Glomerular endothelial cell (primary cell): ENCODE results near the gene SLC22A7. TPM values are rescaled to one million over a fixed set of nuclear protein-coding genes. Genes with fewer than 3 reads are reported as not detected.
"Not testable (repeated sequence)": the region's sequence is repeated elsewhere in the genome, so short reads cannot be mapped to it uniquely, and the experiment has no call there.

Source experiments
- DNase-seq: peaks from one replicate; pipeline ENCODE4 v3.0.0-alpha.2; 2011; ENCODE audit warnings: low read depth, low spot score; ENCODE audit errors: extremely low read depth
- total RNA-seq: library from RNA; depleted of rRNA; stranded (reverse); fragments of >200 nt; gene quantifications from 2 replicates; pipeline ENCODE4 v1.2.3, GENCODE V29; 2015

Gene SLC22A7
- total RNA-seq, 1 donor from 2014 or later, result not detected

- no peak for DNase-seq
Observed at GRCh38 chr6:43299338-43300293, 1.6 kb downstream of the SLC22A7 start.

GRCh38 chr6:43301081-43301870 lies 3.2 kb downstream of the SLC22A7 start:
- no peak for DNase-seq

- no peak for DNase-seq
Observed at GRCh38 chr6:43302126-43302525, 4.1 kb downstream of the SLC22A7 start.

GRCh38 chr6:43303006-43303405 lies 4.9 kb downstream of the SLC22A7 start:
- DNase-seq, result not testable (repeated sequence)

GRCh38 chr6:43303751-43304331 lies 5.8 kb downstream of the SLC22A7 start:
- no peak for DNase-seq

- no peak for DNase-seq
Observed at GRCh38 chr6:43304361-43304760, 6.3 kb downstream of the SLC22A7 start.

- no peak for DNase-seq
Observed at GRCh38 chr6:43304882-43305281, 6.8 kb downstream of the SLC22A7 start.

- DNase-seq, result no peak
Observed at GRCh38 chr6:43306086-43306485, 8.0 kb downstream of the SLC22A7 start.

- no peak for DNase-seq
Observed at GRCh38 chr6:43307451-43308100, 9.5 kb downstream of the SLC22A7 start.

- no peak for DNase-seq
Observed at GRCh38 chr6:43308101-43308989, 10.3 kb downstream of the SLC22A7 start, which contains the start of gene CRIP3. Gene CRIP3, minus strand, starts transcription at chr6:43308826. Its CDS starts 34 bp downstream, at chr6:43308792.

- no peak for DNase-seq
Observed at GRCh38 chr6:43308990-43309477, 11.0 kb downstream of the SLC22A7 start.

GRCh38 chr6:43310134-43310533 lies 12.1 kb downstream of the SLC22A7 start:
- DNase-seq, result no peak

- no peak for DNase-seq
Observed at GRCh38 chr6:43310624-43311023, 12.6 kb downstream of the SLC22A7 start.

GRCh38 chr6:43311666-43312065 lies 13.6 kb downstream of the SLC22A7 start:
- no peak for DNase-seq

- DNase-seq, result no peak
Observed at GRCh38 chr6:43313813-43314212, 15.8 kb downstream of the SLC22A7 start.

- DNase-seq, result no peak
Observed at GRCh38 chr6:43318011-43318410, 20.0 kb downstream of the SLC22A7 start.

- DNase-seq, result no peak
Observed at GRCh38 chr6:43325876-43326275, 27.8 kb downstream of the SLC22A7 start.

- no peak for DNase-seq
Observed at GRCh38 chr6:43328528-43328927, 30.5 kb downstream of the SLC22A7 start.

- DNase-seq, result no peak
Observed at GRCh38 chr6:43331470-43331869, 33.4 kb downstream of the SLC22A7 start.
